OCI-LY7 (cell line): ENCODE results near the gene RCE1. TPM values are rescaled to one million over a fixed set of nuclear protein-coding genes. Genes with fewer than 3 reads are reported as not detected.

Experiments
- BruUV-seq: library from RNA; stranded (reverse); fragments of 400-500 nt; replicated peaks from 2 replicates; lab custom pipeline; 2021; lab: Mats Ljungman, UMichigan
- CTCF ChIA-PET: fragments of 300-600 bp; sonication (Branson Sonifier 250); formaldehyde crosslinking; loops from one replicate; lab custom pipeline; 2022; ENCODE audit warnings: antibody characterized with exemption; ENCODE audit not compliant: unreplicated experiment; lab: Charles Lee
- POLR2A ChIA-PET: fragments of 300-600 bp; sonication (Branson Sonifier 250); formaldehyde crosslinking; loops from one replicate; lab custom pipeline; 2022; ENCODE audit warnings: antibody characterized with exemption; lab: Charles Lee
- DNase-seq: peaks from one replicate; pipeline ENCODE4 v3.0.0-alpha.2; 2015; ENCODE audit warnings: low spot score
- H2AFZ ChIP-seq: fragments of 200-600 bp; sonication (generic), shearing (Covaris generic); 2 replicates; pipeline ENCODE4 v1.6.1; 2014; ENCODE audit warnings: mild to moderate bottlenecking, antibody characterized with exemption, low read length, moderate library complexity
- H3K27ac ChIP-seq: fragments of 200-600 bp; sonication (generic); 2 replicates; pipeline ENCODE4 v1.5.1; 2014; ENCODE audit warnings: mixed run types, low read depth, mild to moderate bottlenecking, moderate library complexity, low read length, inconsistent platforms; ENCODE audit not compliant: poor library complexity, severe bottlenecking
- H3K36me3 ChIP-seq: fragments of 200-600 bp; sonication (generic); 2 replicates; pipeline ENCODE4 v1.6.1; 2014; ENCODE audit warnings: mild to moderate bottlenecking, antibody characterized with exemption, low read length, moderate library complexity, mixed read lengths; ENCODE audit not compliant: insufficient read depth
- H3K4me1 ChIP-seq: fragments of 200-600 bp; sonication (generic); 2 replicates; pipeline ENCODE4 v1.5.1; 2014; ENCODE audit warnings: mild to moderate bottlenecking, low read length; ENCODE audit not compliant: insufficient read depth, poor library complexity, severe bottlenecking
- H3K4me2 ChIP-seq: fragments of 200-600 bp; sonication (generic); 2 replicates; pipeline ENCODE4 v1.6.1; 2014; ENCODE audit warnings: mild to moderate bottlenecking, low read length
- H3K4me3 ChIP-seq: fragments of 200-600 bp; sonication (generic); 2 replicates; pipeline ENCODE4 v1.5.1; 2014; ENCODE audit warnings: mild to moderate bottlenecking, low read depth, low read length; ENCODE audit not compliant: poor library complexity, severe bottlenecking
- H3K79me2 ChIP-seq: fragments of 200-600 bp; sonication (generic); 2 replicates; pipeline ENCODE4 v1.6.1; 2016; ENCODE audit warnings: low read depth, mild to moderate bottlenecking, low read length, moderate library complexity, mixed read lengths; ENCODE audit not compliant: insufficient read depth
- H3K9me2 ChIP-seq: fragments of 200-600 bp; sonication (generic); 2 replicates; pipeline ENCODE4 v1.6.1; 2016; ENCODE audit warnings: mild to moderate bottlenecking, low read length, mixed read lengths; ENCODE audit not compliant: insufficient read depth
- H3K9me3 ChIP-seq: fragments of 200-600 bp; sonication (generic); 2 replicates; pipeline ENCODE4 v1.6.1; 2014; ENCODE audit warnings: mild to moderate bottlenecking, mixed run types, low read length, mixed read lengths
- H4K20me1 ChIP-seq: fragments of 200-600 bp; sonication (generic); 2 replicates; pipeline ENCODE4 v1.6.1; 2014; ENCODE audit warnings: mild to moderate bottlenecking, antibody characterized with exemption, low read length, moderate library complexity, mixed read lengths; ENCODE audit not compliant: insufficient read depth
- EZH2phosphoT487 ChIP-seq: fragments of 200-600 bp; sonication (generic); IDR thresholded peaks from 2 replicates; pipeline ENCODE4 v1.6.1; 2018; ENCODE audit warnings: low read depth, borderline replicate concordance, mild to moderate bottlenecking, mixed run types, antibody characterized with exemption, low read length, moderate library complexity, mixed read lengths
- intact Hi-C: fragments of 100-400 bp; cut with micrococcal nuclease; formaldehyde crosslinking; loops from one replicate; pipeline ENCODE4 v1.10.0; 2022; ENCODE audit not compliant: unreplicated experiment
- total RNA-seq, 2 experiments: library from RNA; depleted of rRNA in 1 of 2; stranded (reverse); fragments of >200 nt in 1 of 2; shearing (Covaris generic) in 1 of 2; gene quantifications; 2 replicates each; pipeline ENCODE4 v1.2.3, GENCODE V29; 2014 to 2022
- TF ChIP-seq, protein P1 (sequence below): fragments of 200-600 bp; sonication (generic); conservative IDR thresholded peaks from 2 replicates; pipeline ENCODE4 v1.5.1; 2014; ENCODE audit warnings: mild to moderate bottlenecking, antibody characterized with exemption, low read length, moderate library complexity, mixed read lengths

Gene RCE1
- total RNA-seq, 2 experiments from 2014 or later = 34.9 to 62.9 TPM

DNA sequence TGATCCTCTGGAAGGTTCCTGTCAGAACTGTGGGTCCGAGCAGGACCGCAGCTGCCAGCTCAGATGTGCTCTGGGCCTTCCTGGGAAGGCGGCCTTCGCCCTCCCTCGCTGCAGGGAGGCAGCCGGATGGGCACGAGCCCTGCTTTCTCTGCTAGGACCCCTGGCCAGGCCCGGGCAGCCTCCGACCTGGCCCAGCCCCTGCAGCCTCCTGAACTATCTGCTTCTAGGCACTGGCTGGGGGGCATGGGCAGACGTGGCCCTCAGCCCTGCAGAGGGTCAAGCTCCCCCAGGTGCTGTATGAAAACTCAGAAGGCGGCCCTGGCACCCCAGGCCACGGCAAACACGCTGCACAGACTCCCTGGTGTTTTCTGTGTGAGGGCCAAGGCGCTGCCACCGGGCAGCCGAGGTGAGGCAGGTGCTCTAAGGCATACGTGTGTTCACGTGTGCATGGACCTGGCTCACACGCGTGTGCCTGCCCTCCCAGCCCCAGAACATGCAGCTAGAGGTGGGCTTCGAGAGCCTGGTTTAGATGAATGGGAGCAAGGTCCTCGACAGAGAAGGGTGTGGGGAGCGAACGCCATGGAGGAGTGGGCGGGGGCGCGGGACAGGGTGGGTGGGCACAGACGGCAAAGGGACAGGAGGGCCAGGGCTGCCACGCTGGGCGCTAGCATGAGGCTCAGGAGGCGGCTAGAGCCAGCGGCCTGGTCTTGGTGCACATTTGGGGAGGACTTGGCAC, 18.0 kb downstream of the RCE1 start:
- H3K9me2 ChIP-seq = no peaks in the 10 kb centered on the region
- CTCF ChIA-PET = interaction anchor here (0.5 kb wide), 1 partner anchor 1201 kb away, joined by 6 read pairs; no protein-coding TSS in a partner anchor
- no peaks in the 10 kb centered on the region for H4K20me1 ChIP-seq

DNA sequence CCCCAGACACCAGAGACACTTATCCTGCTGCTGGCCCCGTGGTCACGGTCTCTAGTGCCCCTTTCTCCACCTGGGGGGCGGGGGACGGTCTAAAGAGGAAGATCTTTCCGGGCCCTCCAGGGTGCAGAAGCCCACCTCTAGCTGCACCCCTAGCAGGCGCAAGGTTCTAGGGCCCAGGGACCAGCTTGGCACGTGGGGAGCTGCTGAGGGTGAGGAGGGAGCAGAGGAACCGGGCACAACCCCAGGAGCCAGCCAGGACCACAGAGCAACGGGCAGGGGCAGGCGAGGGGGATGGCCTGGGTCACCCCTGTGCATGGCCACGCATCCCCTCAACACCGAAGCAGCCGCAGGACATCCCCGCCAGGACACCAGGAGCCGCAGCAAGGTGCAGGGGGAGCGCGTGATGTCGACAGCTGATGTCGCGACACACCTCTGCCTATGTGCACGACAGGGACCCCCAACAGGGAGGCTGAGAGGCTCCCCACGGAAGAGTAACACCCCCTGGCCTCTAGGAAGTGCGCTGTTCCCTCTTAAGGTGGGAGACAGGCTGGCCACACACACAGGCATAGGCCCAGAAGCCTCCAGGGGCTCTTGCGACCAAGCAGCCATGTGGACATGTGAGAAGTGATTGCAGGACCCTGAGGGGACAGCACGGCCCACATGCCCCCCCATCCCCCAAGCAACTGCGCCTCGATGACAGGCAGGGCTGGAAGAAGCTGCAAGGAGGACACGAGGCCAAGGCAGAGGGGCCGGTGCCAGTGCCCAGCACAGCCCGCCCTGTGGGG, 18.7 kb downstream of the RCE1 start:
- H3K27ac ChIP-seq = no peak overlapping the region
- BruUV-seq = no TSS peak
- CTCF ChIA-PET = interaction anchor here (0.5 kb wide), 1 partner anchor 1201 kb away, joined by 6 read pairs; no protein-coding TSS in a partner anchor
- H4K20me1 ChIP-seq = no peaks in the 10 kb centered on the region
- H3K9me2 ChIP-seq = no peaks in the 10 kb centered on the region
- H3K4me2 ChIP-seq = no peak overlapping the region
- H3K4me3 ChIP-seq = no peak overlapping the region
- H2AFZ ChIP-seq = no peak overlapping the region
- H3K79me2 ChIP-seq = peaks cover 7% of the 10 kb centered on the region; the same call in 1 of the 2 replicates
- H3K36me3 ChIP-seq = peaks cover 6% of the 10 kb centered on the region; the same call in 1 of the 2 replicates
- intact Hi-C loops = no loop called here
- POLR2A ChIA-PET = interaction anchor here (0.6 kb wide), 1 partner anchor 754 kb away, joined by 3 read pairs; no protein-coding TSS in a partner anchor
- DNase-seq = no peak
- peaks cover 58% of the 10 kb centered on the region for H3K4me1 ChIP-seq
- H3K9me3 ChIP-seq = no peaks in the 10 kb centered on the region
- TF ChIP-seq, protein P1, sequence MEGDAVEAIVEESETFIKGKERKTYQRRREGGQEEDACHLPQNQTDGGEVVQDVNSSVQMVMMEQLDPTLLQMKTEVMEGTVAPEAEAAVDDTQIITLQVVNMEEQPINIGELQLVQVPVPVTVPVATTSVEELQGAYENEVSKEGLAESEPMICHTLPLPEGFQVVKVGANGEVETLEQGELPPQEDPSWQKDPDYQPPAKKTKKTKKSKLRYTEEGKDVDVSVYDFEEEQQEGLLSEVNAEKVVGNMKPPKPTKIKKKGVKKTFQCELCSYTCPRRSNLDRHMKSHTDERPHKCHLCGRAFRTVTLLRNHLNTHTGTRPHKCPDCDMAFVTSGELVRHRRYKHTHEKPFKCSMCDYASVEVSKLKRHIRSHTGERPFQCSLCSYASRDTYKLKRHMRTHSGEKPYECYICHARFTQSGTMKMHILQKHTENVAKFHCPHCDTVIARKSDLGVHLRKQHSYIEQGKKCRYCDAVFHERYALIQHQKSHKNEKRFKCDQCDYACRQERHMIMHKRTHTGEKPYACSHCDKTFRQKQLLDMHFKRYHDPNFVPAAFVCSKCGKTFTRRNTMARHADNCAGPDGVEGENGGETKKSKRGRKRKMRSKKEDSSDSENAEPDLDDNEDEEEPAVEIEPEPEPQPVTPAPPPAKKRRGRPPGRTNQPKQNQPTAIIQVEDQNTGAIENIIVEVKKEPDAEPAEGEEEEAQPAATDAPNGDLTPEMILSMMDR = no peak
- TF ChIP-seq EZH2phosphoT487 = no peak

More for the DNA sequence above, 18.0 kb downstream of the RCE1 start:
- POLR2A ChIA-PET = interaction anchor here (0.6 kb wide), 1 partner anchor 755 kb away, joined by 3 read pairs; no protein-coding TSS in a partner anchor
- Histone ChIP-seq H3K4me1 (peaks cover 50% of the 10 kb centered on the region), H2AFZ (no peak overlapping the region), H3K36me3 (peaks cover 6% of the 10 kb centered on the region; the same call in 1 of the 2 replicates), H3K4me2 (no peak overlapping the region), H3K27ac (no peak overlapping the region), H3K4me3 (no peak overlapping the region), H3K79me2 (peaks cover 7% of the 10 kb centered on the region; the same call in 1 of the 2 replicates), H3K9me3 (no peaks in the 10 kb centered on the region)
- no peak for DNase-seq
- no TSS peak for BruUV-seq
- intact Hi-C loops = no loop called here
- TF ChIP-seq EZH2phosphoT487 = no peak
- TF ChIP-seq, protein P1 = no peak
